Mesodermal cell (in vitro differentiated cells): Measurements from ENCODE around the gene LRRC74A. TPM values are rescaled to one million over a fixed set of nuclear protein-coding genes. Genes with fewer than 3 reads are reported as not detected.

Experiments used
- H3K27ac ChIP-seq: 2 replicates; pipeline ENCODE4 v1.7.0; 2013; ENCODE audit warnings: mild to moderate bottlenecking, low read depth, low read length, moderate library complexity; ENCODE audit not compliant: severe bottlenecking
- H3K36me3 ChIP-seq: 2 replicates; pipeline ENCODE4 v1.7.1; 2013; ENCODE audit warnings: mild to moderate bottlenecking, low read length, moderate library complexity; ENCODE audit not compliant: control insufficient read depth, insufficient read depth
- H3K4me1 ChIP-seq: one replicate; pipeline ENCODE4 v1.7.1; 2013; ENCODE audit warnings: mild to moderate bottlenecking, low read length; ENCODE audit not compliant: insufficient read depth, control insufficient read depth, poor library complexity, severe bottlenecking
- H3K4me3 ChIP-seq: 2 replicates; pipeline ENCODE4 v1.7.0; 2013; ENCODE audit warnings: low read length, control low read depth, mild to moderate bottlenecking; ENCODE audit not compliant: insufficient read depth, poor library complexity, severe bottlenecking; ENCODE audit errors: extremely low read depth
- H3K9me3 ChIP-seq: 2 replicates; pipeline ENCODE4 v1.7.1; 2013; ENCODE audit warnings: mild to moderate bottlenecking, low read length, moderate library complexity; ENCODE audit not compliant: control insufficient read depth
- WGBS, 2 experiments: methylation state at CpG; one replicate each; pipeline ENCODE4 v1.1.5; 2013; ENCODE audit warnings: missing lambda C conversion rate in 2 of 2; ENCODE audit not compliant: insufficient coverage in 2 of 2; 5-methylcytosine and 5-hydroxymethylcytosine counted together
- polyA plus RNA-seq, 2 experiments: library from polyadenylated mRNA; stranded (reverse); fragments of 50-300 nt; gene quantifications; one replicate each; pipeline ENCODE4 v1.2.3, GENCODE V29; 2013

Gene LRRC74A
- polyA plus RNA-seq (2013, experiment 1 of 2), result not detected
- polyA plus RNA-seq (2013, experiment 2 of 2), result not detected

- WGBS, 2 experiments, result 100% methylated on average over 2 of the region's 2 CpGs
- Histone ChIP-seq H3K9me3 (no peaks in the 10 kb centered on the region), H3K4me1 (peaks cover 4% of the 10 kb centered on the region), H3K27ac (no peak within 1 kb of the TSS), H3K36me3 (no peaks in the 10 kb centered on the region), H3K4me3 (no peak within 1 kb of the TSS)
These were observed at the start of gene LRRC74A for GRCh38 chr14:76826122-76826521. Gene LRRC74A (plus strand): TSS chr14:76826408. CDS start chr14:76826698, 290 bp downstream.

- H3K27ac ChIP-seq, result no peak overlapping the region
- no peaks in the 10 kb centered on the region for H3K9me3 ChIP-seq
- peaks cover 36% of the 10 kb centered on the region for H3K36me3 ChIP-seq
- H3K4me1 ChIP-seq, result peaks cover 49% of the 10 kb centered on the region
- H3K4me3 ChIP-seq, result no peak overlapping the region
- WGBS, 2 experiments, result 89 to 90% methylated on average over 4 to 6 of the region's 10 CpGs
These were observed 49.6 kb upstream of the LRRC74A start for GRCh38 chr14:76776428-76777251.

- no peak overlapping the region for H3K4me3 ChIP-seq
- peaks cover 46% of the 10 kb centered on the region for H3K36me3 ChIP-seq
- no peak overlapping the region for H3K27ac ChIP-seq
- H3K9me3 ChIP-seq, result no peaks in the 10 kb centered on the region
- H3K4me1 ChIP-seq, result peaks cover 44% of the 10 kb centered on the region
- WGBS, 2 experiments, result 95 to 100% methylated on average over 2 to 5 of the region's 9 CpGs
These were observed 48.5 kb upstream of the LRRC74A start for GRCh38 chr14:76777721-76778120.

- no peaks in the 10 kb centered on the region for H3K9me3 ChIP-seq
- peaks cover 48% of the 10 kb centered on the region for H3K36me3 ChIP-seq
- H3K4me1 ChIP-seq, result peaks cover 38% of the 10 kb centered on the region
- no peak overlapping the region for H3K4me3 ChIP-seq
- no peak overlapping the region for H3K27ac ChIP-seq
- 91 to 98% methylated on average over 12 to 13 of the region's 16 CpGs for WGBS, 2 experiments
These were observed 47.5 kb upstream of the LRRC74A start for GRCh38 chr14:76778546-76779215.

GRCh38 chr14:76779221-76780057, 46.8 kb upstream of the LRRC74A start:
- no peak overlapping the region for H3K27ac ChIP-seq
- H3K36me3 ChIP-seq, result peaks cover 48% of the 10 kb centered on the region
- H3K4me1 ChIP-seq, result peaks cover 31% of the 10 kb centered on the region
- WGBS, 2 experiments, result 92 to 94% methylated on average over 5 to 6 of the region's 7 CpGs
- no peaks in the 10 kb centered on the region for H3K9me3 ChIP-seq
- H3K4me3 ChIP-seq, result no peak overlapping the region

DNA sequence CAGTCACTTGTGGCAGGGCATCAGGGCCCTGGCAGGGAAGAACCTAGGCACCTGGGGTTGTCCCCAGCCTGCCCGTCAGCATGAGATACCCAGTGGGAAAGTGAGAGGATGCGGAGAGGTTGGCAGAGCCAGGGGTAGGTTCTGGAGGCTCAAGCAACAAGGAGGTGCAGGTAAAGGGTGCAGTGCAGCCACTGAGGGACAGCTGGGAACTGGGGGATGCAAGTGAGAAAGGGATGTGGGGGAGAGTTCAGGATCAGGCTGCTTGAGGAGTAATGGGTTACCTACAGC, 46.2 kb upstream of the LRRC74A start:
- WGBS, 2 experiments, result 100% methylated on average over 2 of the region's 2 CpGs
- Histone ChIP-seq H3K4me3 (no peak overlapping the region), H3K9me3 (no peaks in the 10 kb centered on the region), H3K36me3 (peaks cover 48% of the 10 kb centered on the region), H3K27ac (no peak overlapping the region), H3K4me1 (peaks cover 25% of the 10 kb centered on the region)

- Histone ChIP-seq H3K36me3 (peaks cover 48% of the 10 kb centered on the region), H3K27ac (no peak overlapping the region), H3K4me1 (peaks cover 25% of the 10 kb centered on the region), H3K9me3 (no peaks in the 10 kb centered on the region), H3K4me3 (no peak overlapping the region)
- 78 to 80% methylated on average over 4 to 5 of the region's 5 CpGs for WGBS, 2 experiments
These were observed 45.8 kb upstream of the LRRC74A start for GRCh38 chr14:76780360-76780759.

- 89 to 97% methylated on average over 7 to 9 of the region's 11 CpGs for WGBS, 2 experiments
These were observed 45.1 kb upstream of the LRRC74A start for GRCh38 chr14:76780875-76781647.

DNA sequence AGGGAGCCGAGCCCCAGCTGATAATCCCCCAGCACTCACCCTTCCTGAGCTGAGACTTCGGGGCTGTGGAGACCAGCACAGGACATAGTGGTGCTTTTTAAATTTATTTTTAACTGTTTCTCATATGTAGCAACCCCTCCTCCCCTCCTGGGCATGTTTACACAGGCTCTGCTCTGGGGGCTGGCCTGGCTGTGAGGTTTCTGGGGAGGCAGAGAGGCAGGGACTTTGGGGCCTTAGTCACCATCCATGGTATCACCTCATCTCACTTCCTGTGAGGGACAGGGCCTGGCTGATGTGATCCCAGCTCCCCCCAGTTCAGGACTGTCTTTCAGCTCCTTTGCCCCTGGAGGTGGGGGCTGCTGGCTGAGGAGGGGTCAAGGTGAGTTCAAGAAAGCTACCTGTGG, 44.6 kb upstream of the LRRC74A start:
- peaks cover 46% of the 10 kb centered on the region for H3K36me3 ChIP-seq
- no CpG with 5 or more reads among the region's 2 CpGs for WGBS, 2 experiments

More at GRCh38 chr14:76780875-76781647, 45.1 kb upstream of the LRRC74A start:
- Histone ChIP-seq H3K4me3 (no peak overlapping the region), H3K27ac (peak overlapping the region; percentile 66), H3K9me3 (no peaks in the 10 kb centered on the region), H3K36me3 (peaks cover 47% of the 10 kb centered on the region), H3K4me1 (peaks cover 25% of the 10 kb centered on the region)

More for the DNA sequence above, 44.6 kb upstream of the LRRC74A start:
- H3K9me3 ChIP-seq, result no peaks in the 10 kb centered on the region
- H3K4me3 ChIP-seq, result no peak overlapping the region
- peaks cover 20% of the 10 kb centered on the region for H3K4me1 ChIP-seq
- peak overlapping the region; percentile 66 for H3K27ac ChIP-seq
